ENCODE results near the gene DCLRE1B. TPM values are rescaled to one million over a fixed set of nuclear protein-coding genes. Genes with fewer than 3 reads are reported as not detected.
A peak's percentile ranks its signal among the peaks of the same experiment; 100 is the strongest.

The DCLRE1B gene
- total and polyA plus RNA-seq, 9 of the 15 experiments (the other 6 are each of a cell fraction or from before 2014, with no cell fraction given): 10.6 to 28.8 (median 17.2) TPM

GRCh38 chr1:113931451-113931851 is 26.3 kb downstream of the DCLRE1B start (continued):
- TF ChIP-seq ZBTB33 (CRISPR knock-in tag; IDR thresholded peaks at IDR 0.05) (no peak), ZNF143 (CRISPR knock-in tag; IDR thresholded peaks at IDR 0.05) (no peak), LEF1 (IDR thresholded peaks at IDR 0.05) (0 out of 2 replicates have a peak, but pooled peaks have one; percentile 16), GABPA (tag; conservative IDR thresholded peaks at IDR 0.05; ENCODE audit: low read depth) (peak; percentile 41), HMG20A (CRISPR knock-in tag; conservative IDR thresholded peaks at IDR 0.05) (no peak), EP300 (IDR thresholded peaks at IDR 0.05; ENCODE audit: low read length) (0 out of 2 replicates have a peak, but pooled peaks have one; percentile 39), MAZ (CRISPR knock-in tag; conservative IDR thresholded peaks at IDR 0.05 in 1 of 2, IDR thresholded peaks at IDR 0.05 in 1 of 2) (0 out of 4 replicates have a peak, but pooled peaks of 1 of the 2 experiments have one; percentile 25), NR2C1 (IDR thresholded peaks at IDR 0.05) (no peak), NR2C1 (tag; IDR thresholded peaks at IDR 0.05) (no peak), DEAF1 (CRISPR knock-in tag; IDR thresholded peaks at IDR 0.05) (no peak)

Measured in K562 (cell line).